ENCODE data around the gene MGRN1. TPM values are rescaled to one million over a fixed set of nuclear protein-coding genes. Genes with fewer than 3 reads are reported as not detected.

The MGRN1 gene
- total and polyA plus RNA-seq, 2 of the 13 experiments (the other 11 are each of a cell fraction or from before 2014, with no cell fraction given) = 11.9 to 12.6 TPM

GRCh38 chr16:4702466-4702808, 77.8 kb downstream of the MGRN1 start (continued):
- TF ChIP-seq ZNF296 (CRISPR knock-in tag; conservative IDR thresholded peaks at IDR 0.05) = no peak
- no peak for TF ChIP-seq ZNF839 (CRISPR knock-in tag; IDR thresholded peaks at IDR 0.05; ENCODE audit: borderline replicate concordance)
- no peak for TF ChIP-seq ZNF891 (CRISPR knock-in tag; IDR thresholded peaks at IDR 0.05)
- TF ChIP-seq ZNF317 (CRISPR knock-in tag; IDR thresholded peaks at IDR 0.05) = peak; percentile 58; the same call in 1 of the 2 replicates
- TF ChIP-seq ZNF879 (CRISPR knock-in tag; IDR thresholded peaks at IDR 0.05) = no peak
- TF ChIP-seq MNT (IDR thresholded peaks at IDR 0.05) = peak; percentile 44; the same call in 1 of the 2 replicates
- no peak for TF ChIP-seq FOXM1 (CRISPR knock-in tag; IDR thresholded peaks at IDR 0.05)
- no peak for TF ChIP-seq LCORL (IDR thresholded peaks at IDR 0.05)
- no peak for TF ChIP-seq LCORL (CRISPR knock-in tag; IDR thresholded peaks at IDR 0.05)
- no peak for TF ChIP-seq ZFP1 (CRISPR knock-in tag; IDR thresholded peaks at IDR 0.05)
- TF ChIP-seq ZNF687 (CRISPR knock-in tag; IDR thresholded peaks at IDR 0.05) = peak; percentile 59
- TF ChIP-seq ATF4 (CRISPR knock-in tag; IDR thresholded peaks at IDR 0.05) = no peak
- no peak for TF ChIP-seq NCOR1 (IDR thresholded peaks at IDR 0.05; ENCODE audit: borderline replicate concordance, low read length)
- TF ChIP-seq SIX1 (CRISPR knock-in tag; IDR thresholded peaks at IDR 0.05; ENCODE audit: borderline replicate concordance) = no peak
- no peak for TF ChIP-seq SOX6 (IDR thresholded peaks at IDR 0.05)
- peak; percentile 36; the same call in 1 of the 2 replicates for TF ChIP-seq SOX6 (CRISPR knock-in tag; IDR thresholded peaks at IDR 0.05)
- no peak for TF ChIP-seq ZNF768 (CRISPR knock-in tag; IDR thresholded peaks at IDR 0.05)
- TF ChIP-seq CREB1 (IDR thresholded peaks at IDR 0.05) = no peak
- TF ChIP-seq CREB1 (CRISPR knock-in tag; IDR thresholded peaks at IDR 0.05) = peak; percentile 70
- no peak for TF ChIP-seq MYPOP (CRISPR knock-in tag; IDR thresholded peaks at IDR 0.05)
- TF ChIP-seq HCFC1 (IDR thresholded peaks at IDR 0.05; ENCODE audit: low read depth, low read length) = no peak
- no peak for TF ChIP-seq KLF9 (CRISPR knock-in tag; IDR thresholded peaks at IDR 0.05; ENCODE audit: low read depth)
- no peak for TF ChIP-seq NCOA2 (CRISPR knock-in tag; IDR thresholded peaks at IDR 0.05)
- no peak for TF ChIP-seq ZBTB49 (CRISPR knock-in tag; IDR thresholded peaks at IDR 0.05; ENCODE audit: borderline replicate concordance)

Measured in HepG2 (cell line).